ENCODE data around the gene RNF26. TPM values are rescaled to one million over a fixed set of nuclear protein-coding genes. Genes with fewer than 3 reads are reported as not detected.

The RNF26 gene
- 10 to 100 TPM in 1 of 2 donors, 1 to 10 TPM in 1; 7.4 to 16.2 TPM for polyA plus RNA-seq

DNA sequence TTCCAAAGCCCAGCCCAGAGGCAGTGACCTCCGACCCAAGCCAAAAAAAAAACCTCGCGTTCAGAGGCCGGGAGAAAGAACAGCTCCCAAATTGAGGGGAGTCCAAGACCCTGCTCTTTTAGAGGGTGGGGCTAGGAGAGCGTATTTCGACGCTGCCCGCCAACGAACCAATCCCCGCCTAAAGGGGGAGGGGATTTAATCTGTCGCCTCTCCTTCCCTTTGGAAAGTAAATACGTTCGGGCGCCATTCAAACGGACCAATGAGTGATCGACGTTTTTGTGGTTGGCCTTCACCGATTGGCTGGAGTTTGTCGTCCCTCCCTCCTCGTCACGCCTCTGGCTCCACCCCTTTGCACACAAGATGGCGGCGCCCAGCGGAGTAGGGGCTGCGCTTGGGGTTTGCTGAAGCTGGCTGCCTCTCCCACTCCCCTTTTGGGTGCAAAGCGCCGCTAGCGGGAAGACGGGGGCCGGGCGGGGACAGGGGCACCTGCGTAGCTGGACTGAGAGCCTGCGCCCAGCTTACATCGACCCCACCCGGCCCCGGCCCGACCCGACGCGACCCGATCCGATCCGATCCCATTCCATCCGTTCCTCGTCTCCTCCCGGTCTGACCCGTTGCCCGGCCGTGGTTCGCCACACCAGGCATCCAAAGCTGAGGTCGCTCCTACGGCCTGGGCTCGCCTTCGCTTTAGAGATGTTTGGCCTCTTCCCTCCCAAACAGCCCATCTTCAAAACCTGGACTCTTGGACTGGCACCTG is at the start of gene RNF26:
RNF26 (plus strand) TSS at position 354 of the 757 bp plus-strand sequence. CDS start 596 bp downstream, outside the sequence.
- no peaks in the 10 kb centered on the region for H3K27me3 ChIP-seq (ENCODE audit: control insufficient read depth in 1 of 2, insufficient read depth in 2 of 2, low read length in 2 of 2)
- 0 to 1% methylated on average over 45 to 54 of the region's 54 CpGs for whole genome bisulfite sequencing, 2 donors
- peak within 1 kb of the TSS; percentile 89 to 94 for H3K4me3 ChIP-seq (ENCODE audit: low read depth in 1 of 2, low read length in 2 of 2)
- H3K36me3 ChIP-seq (ENCODE audit: control insufficient read depth in 2 of 2, insufficient read depth in 2 of 2, low read length in 1 of 2): peaks cover 0 to 9% of the 10 kb centered on the region in 2 donors
- peak within 1 kb of the TSS; percentile 70 to 83 for H3K27ac ChIP-seq (ENCODE audit: low read depth in 2 of 2, low read length in 1 of 2)
- no peaks in the 10 kb centered on the region for H3K9me3 ChIP-seq (ENCODE audit: control insufficient read depth in 2 of 2, insufficient read depth in 1 of 2, low read depth in 1 of 2, low read length in 1 of 2)
- peaks cover 11 to 22% of the 10 kb centered on the region in 2 donors for H3K4me1 ChIP-seq (ENCODE audit: control insufficient read depth in 2 of 2, insufficient read depth in 2 of 2, low read length in 1 of 2)

DNA sequence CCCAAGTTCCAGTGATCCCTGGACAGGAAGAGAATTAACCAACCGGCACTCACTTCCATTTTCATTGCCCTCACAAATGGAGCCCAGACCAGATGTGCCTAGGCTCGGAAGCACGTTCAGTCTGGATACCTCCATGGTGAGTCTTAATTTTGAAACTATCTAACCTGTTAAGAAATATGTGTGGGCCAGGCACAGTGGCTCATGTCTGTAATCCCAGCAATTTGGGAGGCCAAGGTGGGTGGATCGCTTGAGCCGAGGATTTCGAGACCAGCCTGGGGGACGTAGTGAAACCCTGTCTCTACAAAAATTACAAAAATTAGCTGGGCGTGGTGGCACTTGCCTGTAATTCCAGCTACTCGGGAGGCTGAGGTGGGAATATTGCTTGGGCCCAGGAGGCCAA is 48.9 kb upstream of the RNF26 start:
- H3K36me3 ChIP-seq (ENCODE audit: control insufficient read depth in 2 of 2, insufficient read depth in 2 of 2, low read length in 1 of 2): peaks cover 5 to 7% of the 10 kb centered on the region in 2 donors
- no peaks in the 10 kb centered on the region for H3K4me1 ChIP-seq (ENCODE audit: control insufficient read depth in 2 of 2, insufficient read depth in 2 of 2, low read length in 1 of 2)
- H3K27me3 ChIP-seq (ENCODE audit: control insufficient read depth in 1 of 2, insufficient read depth in 2 of 2, low read length in 2 of 2): no peaks in the 10 kb centered on the region
- H3K27ac ChIP-seq (ENCODE audit: low read depth in 2 of 2, low read length in 1 of 2): no peak overlapping the region
- no peaks in the 10 kb centered on the region for H3K9me3 ChIP-seq (ENCODE audit: control insufficient read depth in 2 of 2, insufficient read depth in 1 of 2, low read depth in 1 of 2, low read length in 1 of 2)
- WGBS, 2 donors: 95 to 97% methylated on average over 9 of the region's 9 CpGs
- H3K4me3 ChIP-seq (ENCODE audit: low read depth in 1 of 2, low read length in 2 of 2): no peak overlapping the region

- Histone ChIP-seq H3K27ac (ENCODE audit: low read depth in 2 of 2, low read length in 1 of 2) (no peak overlapping the region), H3K9me3 (ENCODE audit: control insufficient read depth in 2 of 2, insufficient read depth in 1 of 2, low read depth in 1 of 2, low read length in 1 of 2) (peaks cover 0 to 5% of the 10 kb centered on the region in 2 donors), H3K27me3 (ENCODE audit: control insufficient read depth in 1 of 2, insufficient read depth in 2 of 2, low read length in 2 of 2) (no peaks in the 10 kb centered on the region), H3K4me1 (ENCODE audit: control insufficient read depth in 2 of 2, insufficient read depth in 2 of 2, low read length in 1 of 2) (no peaks in the 10 kb centered on the region), H3K4me3 (ENCODE audit: low read depth in 1 of 2, low read length in 2 of 2) (no peak overlapping the region), H3K36me3 (ENCODE audit: control insufficient read depth in 2 of 2, insufficient read depth in 2 of 2, low read length in 1 of 2) (peaks cover 7 to 8% of the 10 kb centered on the region in 2 donors)
- WGBS, 2 donors: 90 to 91% methylated on average over 3 of the region's 3 CpGs
These were observed 46.1 kb upstream of the RNF26 start for GRCh38 chr11:119288219-119288618.

- Histone ChIP-seq H3K4me1 (ENCODE audit: control insufficient read depth in 2 of 2, insufficient read depth in 2 of 2, low read length in 1 of 2) (no peaks in the 10 kb centered on the region), H3K27me3 (ENCODE audit: control insufficient read depth in 1 of 2, insufficient read depth in 2 of 2, low read length in 2 of 2) (no peaks in the 10 kb centered on the region), H3K4me3 (ENCODE audit: low read depth in 1 of 2, low read length in 2 of 2) (no peak overlapping the region), H3K27ac (ENCODE audit: low read depth in 2 of 2, low read length in 1 of 2) (no peak overlapping the region), H3K36me3 (ENCODE audit: control insufficient read depth in 2 of 2, insufficient read depth in 2 of 2, low read length in 1 of 2) (peaks cover 0 to 3% of the 10 kb centered on the region in 2 donors), H3K9me3 (ENCODE audit: control insufficient read depth in 2 of 2, insufficient read depth in 1 of 2, low read depth in 1 of 2, low read length in 1 of 2) (peaks cover 0 to 5% of the 10 kb centered on the region in 2 donors)
- WGBS, 2 donors: 96 to 100% methylated on average over 10 of the region's 10 CpGs
These were observed 43.3 kb upstream of the RNF26 start for GRCh38 chr11:119290894-119291497.

GRCh38 chr11:119293461-119293860 is 40.9 kb upstream of the RNF26 start:
- Histone ChIP-seq H3K36me3 (ENCODE audit: control insufficient read depth in 2 of 2, insufficient read depth in 2 of 2, low read length in 1 of 2) (peaks cover 2 to 3% of the 10 kb centered on the region in 2 donors), H3K4me1 (ENCODE audit: control insufficient read depth in 2 of 2, insufficient read depth in 2 of 2, low read length in 1 of 2) (no peaks in the 10 kb centered on the region)

DNA sequence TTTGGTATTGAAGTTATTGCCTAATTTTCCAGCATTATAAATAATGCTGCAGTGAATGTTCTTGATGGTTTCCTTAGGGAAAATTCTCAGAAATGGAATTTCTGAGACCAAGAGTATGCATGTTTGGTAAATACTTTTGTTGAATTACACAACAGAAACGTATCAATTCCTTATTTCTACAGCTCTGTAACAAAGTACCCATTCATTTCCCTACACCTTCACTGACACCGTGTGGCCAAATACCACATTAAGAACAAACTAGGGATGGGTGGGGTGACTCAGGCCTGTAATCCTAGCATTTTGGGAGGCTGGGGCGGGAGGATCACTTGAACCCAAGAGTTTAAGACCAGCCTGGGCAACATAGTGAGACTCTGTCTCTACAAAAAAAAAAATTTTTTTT is 39.1 kb upstream of the RNF26 start:
- peaks cover 3 to 9% of the 10 kb centered on the region in 2 donors for H3K36me3 ChIP-seq (ENCODE audit: control insufficient read depth in 2 of 2, insufficient read depth in 2 of 2, low read length in 1 of 2)
- H3K27me3 ChIP-seq (ENCODE audit: control insufficient read depth in 1 of 2, insufficient read depth in 2 of 2, low read length in 2 of 2): no peaks in the 10 kb centered on the region
- H3K27ac ChIP-seq (ENCODE audit: low read depth in 2 of 2, low read length in 1 of 2): no peak overlapping the region
- H3K9me3 ChIP-seq (ENCODE audit: control insufficient read depth in 2 of 2, insufficient read depth in 1 of 2, low read depth in 1 of 2, low read length in 1 of 2): peaks cover 0 to 5% of the 10 kb centered on the region in 2 donors
- 61 to 63% methylated on average over 3 of the region's 3 CpGs for WGBS, 2 donors
- H3K4me3 ChIP-seq (ENCODE audit: low read depth in 1 of 2, low read length in 2 of 2): no peak overlapping the region
- H3K4me1 ChIP-seq (ENCODE audit: control insufficient read depth in 2 of 2, insufficient read depth in 2 of 2, low read length in 1 of 2): no peaks in the 10 kb centered on the region

More at GRCh38 chr11:119293461-119293860, 40.9 kb upstream of the RNF26 start:
- Histone ChIP-seq H3K27ac (ENCODE audit: low read depth in 2 of 2, low read length in 1 of 2) (no peak overlapping the region), H3K27me3 (ENCODE audit: control insufficient read depth in 1 of 2, insufficient read depth in 2 of 2, low read length in 2 of 2) (no peaks in the 10 kb centered on the region), H3K4me3 (ENCODE audit: low read depth in 1 of 2, low read length in 2 of 2) (no peak overlapping the region), H3K9me3 (ENCODE audit: control insufficient read depth in 2 of 2, insufficient read depth in 1 of 2, low read depth in 1 of 2, low read length in 1 of 2) (peaks cover 0 to 5% of the 10 kb centered on the region in 2 donors)
- 94 to 99% methylated on average over 3 of the region's 3 CpGs for WGBS, 2 donors

- Histone ChIP-seq H3K36me3 (ENCODE audit: control insufficient read depth in 2 of 2, insufficient read depth in 2 of 2, low read length in 1 of 2) (peaks cover 0 to 16% of the 10 kb centered on the region in 2 donors), H3K4me1 (ENCODE audit: control insufficient read depth in 2 of 2, insufficient read depth in 2 of 2, low read length in 1 of 2) (no peaks in the 10 kb centered on the region), H3K4me3 (ENCODE audit: low read depth in 1 of 2, low read length in 2 of 2) (no peak overlapping the region), H3K27ac (ENCODE audit: low read depth in 2 of 2, low read length in 1 of 2) (no peak overlapping the region), H3K27me3 (ENCODE audit: control insufficient read depth in 1 of 2, insufficient read depth in 2 of 2, low read length in 2 of 2) (no peaks in the 10 kb centered on the region), H3K9me3 (ENCODE audit: control insufficient read depth in 2 of 2, insufficient read depth in 1 of 2, low read depth in 1 of 2, low read length in 1 of 2) (no peaks in the 10 kb centered on the region)
- 67 to 77% methylated on average over 3 of the region's 3 CpGs for WGBS, 2 donors
These were observed 36.4 kb upstream of the RNF26 start for GRCh38 chr11:119297938-119298337.

DNA sequence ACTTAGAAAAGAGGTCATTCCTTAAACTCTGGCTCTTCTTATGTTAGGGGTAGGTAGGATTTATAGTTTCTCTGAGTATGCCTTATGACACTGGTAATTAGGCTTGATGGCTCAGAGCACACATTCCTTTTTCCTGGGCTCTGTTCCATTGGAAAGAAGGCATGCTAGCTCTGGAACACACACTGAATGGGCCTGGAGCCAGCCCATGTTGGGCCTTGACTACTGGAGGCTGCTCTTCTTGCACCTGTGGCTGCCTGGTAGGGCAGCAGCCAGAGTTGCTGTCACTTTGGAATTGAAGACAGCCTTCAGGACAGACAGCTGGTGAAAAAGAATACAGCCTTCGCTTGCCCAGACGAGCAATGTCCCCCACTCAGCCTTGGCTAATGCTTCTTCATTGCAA is 35.6 kb upstream of the RNF26 start:
- H3K9me3 ChIP-seq (ENCODE audit: control insufficient read depth in 2 of 2, insufficient read depth in 1 of 2, low read depth in 1 of 2, low read length in 1 of 2): no peaks in the 10 kb centered on the region
- H3K4me3 ChIP-seq (ENCODE audit: low read depth in 1 of 2, low read length in 2 of 2): no peak overlapping the region
- H3K27ac ChIP-seq (ENCODE audit: low read depth in 2 of 2, low read length in 1 of 2): no peak overlapping the region
- no peaks in the 10 kb centered on the region for H3K27me3 ChIP-seq (ENCODE audit: control insufficient read depth in 1 of 2, insufficient read depth in 2 of 2, low read length in 2 of 2)
- H3K4me1 ChIP-seq (ENCODE audit: control insufficient read depth in 2 of 2, insufficient read depth in 2 of 2, low read length in 1 of 2): no peaks in the 10 kb centered on the region
- peaks cover 0 to 20% of the 10 kb centered on the region in 2 donors for H3K36me3 ChIP-seq (ENCODE audit: control insufficient read depth in 2 of 2, insufficient read depth in 2 of 2, low read length in 1 of 2)
- WGBS, 2 donors: 61 to 70% methylated on average over 2 of the region's 2 CpGs

- H3K9me3 ChIP-seq (ENCODE audit: control insufficient read depth in 2 of 2, insufficient read depth in 1 of 2, low read depth in 1 of 2, low read length in 1 of 2): no peaks in the 10 kb centered on the region
- H3K4me1 ChIP-seq (ENCODE audit: control insufficient read depth in 2 of 2, insufficient read depth in 2 of 2, low read length in 1 of 2): no peaks in the 10 kb centered on the region
- no peaks in the 10 kb centered on the region for H3K27me3 ChIP-seq (ENCODE audit: control insufficient read depth in 1 of 2, insufficient read depth in 2 of 2, low read length in 2 of 2)
- no peak overlapping the region for H3K4me3 ChIP-seq (ENCODE audit: low read depth in 1 of 2, low read length in 2 of 2)
- peaks cover 0 to 21% of the 10 kb centered on the region in 2 donors for H3K36me3 ChIP-seq (ENCODE audit: control insufficient read depth in 2 of 2, insufficient read depth in 2 of 2, low read length in 1 of 2)
- WGBS, 2 donors: 96 to 97% methylated on average over 9 of the region's 9 CpGs
- no peak overlapping the region for H3K27ac ChIP-seq (ENCODE audit: low read depth in 2 of 2, low read length in 1 of 2)
These were observed 34.9 kb upstream of the RNF26 start for GRCh38 chr11:119299416-119299815.
